Activated T-cell treated with anti-CD3 and anti-CD28 coated beads for 24 hours (primary cell): Measurements from ENCODE around the gene RBBP8NL.

Experiments used
- DNase-seq: peaks from one replicate; pipeline ENCODE4 v3.0.0-alpha.2; 2020; ENCODE audit warnings: low read depth

Gene RBBP8NL

GRCh38 chr20:62461157-62461556, 33.8 kb upstream of the RBBP8NL start:
- DNase-seq = no peak

DNA sequence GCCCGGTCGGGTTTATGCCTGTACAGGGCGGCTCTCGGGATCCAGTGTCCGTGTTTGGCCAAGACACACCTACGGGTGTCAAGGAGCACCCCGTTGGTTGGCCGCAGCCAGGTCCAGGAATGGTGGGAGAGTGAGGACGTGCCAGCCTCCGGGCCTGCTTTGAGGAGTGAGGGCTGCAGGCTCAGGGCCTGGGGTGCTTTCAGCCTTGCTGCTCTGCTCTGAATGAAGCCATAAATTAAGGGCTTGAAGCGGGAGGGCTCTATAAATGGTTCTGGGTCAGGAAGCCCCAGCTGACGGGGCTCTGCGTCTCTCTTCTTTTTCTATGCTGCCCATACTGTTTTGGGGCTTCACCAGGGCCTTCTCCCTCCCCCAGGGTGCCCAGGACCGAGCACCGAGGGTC, 33.3 kb upstream of the RBBP8NL start:
- DNase-seq = no peak

DNA sequence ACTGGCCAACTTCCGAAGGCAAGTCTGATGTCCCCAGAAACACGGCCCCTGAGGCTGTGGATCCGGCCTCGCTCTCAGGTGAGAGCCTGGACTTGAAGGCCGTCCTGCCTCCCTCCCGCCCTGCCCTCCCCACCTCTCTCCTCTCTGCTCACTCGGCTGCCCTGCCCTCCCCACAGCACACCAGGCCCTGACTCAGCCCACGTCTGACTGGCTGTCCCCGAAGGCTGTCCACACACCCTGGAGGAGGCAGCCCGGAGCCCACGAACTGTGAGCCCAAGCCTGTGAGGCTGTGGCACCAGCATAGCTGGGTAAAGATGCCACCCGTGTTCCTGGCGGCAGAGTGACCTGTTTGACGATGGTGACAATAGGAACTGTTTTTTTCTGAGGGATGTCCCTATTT, 32.1 kb upstream of the RBBP8NL start:
- DNase-seq = no peak

DNA sequence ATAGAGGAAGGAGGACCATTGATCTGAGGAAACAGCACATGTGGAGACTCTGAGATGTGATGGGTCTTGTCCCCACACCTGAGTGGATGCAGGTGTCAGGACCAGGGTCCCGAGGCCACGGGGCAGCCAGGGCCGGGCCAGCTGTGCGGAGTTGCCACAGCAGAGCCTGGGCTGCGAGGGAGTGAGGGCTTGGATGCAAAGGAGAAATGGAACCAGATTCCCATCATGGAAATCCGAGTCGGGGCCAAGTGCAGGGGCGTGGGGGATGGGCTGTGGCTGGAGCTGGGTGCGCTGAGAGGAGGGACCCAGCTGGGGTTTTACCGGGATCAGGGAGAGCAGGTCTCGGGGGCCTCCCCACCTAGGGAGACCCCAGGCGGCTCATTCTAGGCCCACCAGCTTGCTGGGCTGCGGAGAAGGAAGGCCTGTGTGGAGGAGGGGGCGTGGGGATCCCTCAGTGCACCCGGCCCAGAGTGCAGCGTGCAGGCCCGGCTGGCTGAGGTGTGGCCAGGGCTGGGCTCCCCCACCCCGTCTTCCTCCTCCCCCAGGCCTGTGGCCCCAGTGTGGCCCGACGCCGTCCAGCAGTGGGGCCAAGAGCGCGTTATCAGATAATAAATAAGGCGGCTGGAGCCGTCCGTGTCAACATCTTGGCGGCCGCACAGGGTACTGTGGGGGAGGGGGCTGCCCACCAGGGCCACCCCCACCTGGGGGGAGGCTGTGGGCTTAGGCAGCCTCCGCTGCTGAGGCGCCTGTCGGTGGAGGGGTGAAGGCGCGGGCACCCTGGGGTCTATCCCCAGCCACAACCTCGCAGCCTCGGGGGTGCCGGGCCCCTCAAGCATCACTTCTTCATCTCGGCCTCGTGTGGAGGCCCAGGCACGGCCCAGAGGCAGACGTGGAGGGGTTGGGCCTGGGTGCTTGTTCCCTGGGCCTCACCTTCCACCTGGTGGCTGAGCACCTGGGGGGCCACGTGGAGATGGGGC, 31.2 kb upstream of the RBBP8NL start:
- DNase-seq = no peak

DNA sequence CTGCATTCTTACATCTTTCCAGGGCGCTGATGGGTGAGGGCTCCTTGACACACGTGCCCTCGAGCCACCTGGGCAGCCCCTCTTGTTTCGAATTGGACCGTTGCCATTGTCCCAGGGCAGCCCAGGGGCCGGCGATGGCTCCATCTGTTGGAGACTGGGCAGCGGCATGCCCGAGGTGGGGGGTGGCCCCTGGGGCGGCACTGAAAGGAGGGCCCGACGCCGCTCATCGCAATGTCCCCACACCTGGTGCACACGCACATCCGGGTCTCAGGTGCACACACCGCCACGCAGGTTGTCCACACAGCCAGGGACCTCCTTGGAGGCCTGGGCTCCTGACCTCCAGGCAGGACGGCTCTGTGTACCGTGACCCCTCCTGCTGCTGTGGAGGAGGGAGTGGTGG, 30.5 kb upstream of the RBBP8NL start:
- DNase-seq = no peak

GRCh38 chr20:62457098-62457497, 29.8 kb upstream of the RBBP8NL start:
- DNase-seq = no peak

DNA sequence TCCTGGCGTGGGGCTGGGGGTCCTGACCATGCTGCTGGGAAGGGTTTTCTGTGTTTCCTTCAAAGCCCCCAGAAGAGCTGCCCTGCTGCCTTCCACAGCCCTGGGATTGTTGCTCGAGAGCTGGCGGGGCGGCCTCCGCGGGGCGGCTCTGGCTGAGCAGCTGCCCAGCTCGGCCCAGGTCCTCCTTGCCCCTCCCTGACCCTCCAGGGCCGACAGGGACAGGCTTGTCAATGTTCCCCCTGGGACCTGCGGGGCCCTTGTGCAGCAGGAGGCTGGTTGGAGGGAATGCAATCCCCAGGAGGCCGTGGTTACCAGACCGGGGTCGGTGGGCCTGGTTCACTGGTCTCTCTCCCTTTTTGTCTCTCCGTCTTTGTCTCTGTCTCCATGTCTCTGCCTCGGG, 28.6 kb upstream of the RBBP8NL start:
- DNase-seq = no peak

DNA sequence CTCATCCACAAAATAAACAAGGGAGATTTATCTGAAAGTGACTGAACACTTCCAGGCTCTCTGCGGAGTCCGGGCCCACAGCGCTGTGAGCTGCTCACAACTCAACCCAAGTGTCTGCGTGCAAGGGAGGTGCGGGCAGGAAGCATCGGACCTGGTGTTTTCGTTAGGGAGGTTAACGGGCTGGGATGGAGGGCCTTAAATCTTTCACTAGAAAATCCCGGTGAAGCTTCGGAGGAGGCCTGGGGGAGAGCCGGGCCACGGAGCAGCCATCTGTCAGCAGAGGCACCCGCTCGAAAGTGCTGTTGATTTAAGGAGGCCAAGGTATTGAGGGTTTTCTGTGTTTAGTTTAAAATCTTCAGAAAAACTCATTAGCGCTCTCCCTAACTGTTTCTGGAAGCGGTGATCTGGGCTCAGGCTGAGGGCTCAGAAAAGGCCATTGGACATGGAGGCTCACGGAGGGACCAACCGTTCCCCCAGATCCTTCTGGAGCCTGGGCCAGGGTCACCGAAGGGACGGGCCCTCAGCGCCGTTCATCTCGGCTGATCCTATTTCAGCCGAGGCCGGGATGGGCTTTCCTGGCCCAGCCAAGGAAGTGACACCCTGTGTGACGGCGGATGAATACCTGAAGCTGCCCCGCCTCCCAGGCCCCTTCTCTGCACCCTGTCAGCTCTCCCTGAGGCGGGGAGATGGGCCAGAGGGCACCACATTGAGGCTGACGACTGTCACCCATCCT, 27.7 kb upstream of the RBBP8NL start:
- DNase-seq = no peak

DNA sequence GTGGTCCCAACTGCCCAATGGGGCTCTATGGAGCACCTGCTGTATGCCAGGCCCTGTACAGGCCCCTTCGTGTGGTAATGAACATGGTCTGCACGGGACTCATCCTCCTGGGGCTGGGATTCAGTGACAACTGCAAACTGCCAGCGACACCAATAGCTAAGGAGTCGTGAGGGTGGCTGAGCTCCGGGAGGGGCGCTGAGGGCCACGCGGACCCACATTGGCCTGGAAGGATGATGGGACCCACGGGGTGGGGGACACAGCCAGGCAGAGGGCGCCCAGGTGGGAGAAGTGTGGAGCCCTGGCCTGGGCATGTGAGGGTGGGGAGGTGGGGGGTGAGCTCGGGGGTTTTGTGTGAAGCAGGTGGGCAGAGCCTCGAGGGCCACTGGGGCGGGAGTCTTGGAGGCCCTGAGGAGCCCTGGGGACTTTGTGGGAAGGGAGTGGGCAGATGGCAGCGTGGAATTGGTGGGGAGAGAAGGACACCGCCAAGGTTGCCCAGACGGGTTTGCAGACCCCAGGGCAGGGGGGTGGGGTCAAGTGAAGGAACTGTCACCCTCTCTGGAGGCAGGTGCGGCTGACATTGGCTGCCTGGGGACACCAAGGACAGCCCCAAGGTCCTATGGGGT, 26.0 kb upstream of the RBBP8NL start:
- no peak for DNase-seq

DNA sequence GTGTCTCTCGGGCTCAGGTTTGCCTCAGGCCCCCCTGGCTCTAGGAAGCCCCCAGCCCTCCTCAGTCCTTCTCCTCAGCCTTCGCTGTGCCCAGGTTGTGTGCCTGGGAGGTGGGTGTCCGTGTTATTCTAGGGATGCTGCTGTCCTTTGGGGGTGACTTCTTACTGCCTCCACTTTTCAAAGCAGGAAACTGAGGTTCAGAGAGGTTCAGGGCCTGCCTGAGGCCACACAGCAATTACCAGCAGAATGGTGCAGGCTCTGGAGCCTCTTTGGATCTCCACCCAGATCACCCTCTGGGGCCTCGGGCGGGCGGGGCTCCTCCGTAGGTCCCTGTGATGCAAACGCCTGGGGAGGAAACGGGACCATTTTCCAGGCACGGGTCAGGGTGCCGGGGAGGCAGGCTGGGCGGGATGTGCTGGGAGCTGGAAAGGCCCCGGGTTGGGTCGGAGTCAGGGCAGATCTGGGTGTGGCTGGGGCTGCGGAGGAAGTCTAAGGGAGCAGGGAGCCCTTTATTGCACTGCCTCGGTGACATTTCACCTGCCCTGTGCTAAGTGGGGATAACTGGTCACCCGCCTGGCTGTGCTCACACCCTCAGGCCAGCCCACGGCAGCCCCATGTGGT, 25.2 kb upstream of the RBBP8NL start:
- no peak for DNase-seq

DNA sequence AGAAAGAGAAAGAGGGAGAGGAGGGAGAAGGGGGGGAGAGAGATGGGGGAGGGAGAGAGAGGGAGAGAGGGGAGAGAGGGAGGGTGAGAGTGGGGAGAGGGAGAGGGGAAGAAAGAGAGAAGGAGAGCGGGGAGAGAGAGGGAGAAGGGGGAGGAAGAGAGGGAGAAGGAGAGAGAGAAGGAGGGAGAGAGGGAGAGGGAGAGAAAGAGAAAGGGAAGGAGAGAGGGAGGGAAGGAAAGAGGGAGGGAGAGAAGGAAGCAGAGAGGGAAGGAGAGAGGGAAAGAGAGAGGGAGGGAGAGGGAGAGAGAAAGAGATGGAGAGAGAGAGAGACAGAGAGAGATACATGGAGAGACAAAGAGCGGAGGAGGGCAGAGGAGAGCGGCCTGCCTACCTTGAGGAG, 24.6 kb upstream of the RBBP8NL start:
- DNase-seq = no peak

DNA sequence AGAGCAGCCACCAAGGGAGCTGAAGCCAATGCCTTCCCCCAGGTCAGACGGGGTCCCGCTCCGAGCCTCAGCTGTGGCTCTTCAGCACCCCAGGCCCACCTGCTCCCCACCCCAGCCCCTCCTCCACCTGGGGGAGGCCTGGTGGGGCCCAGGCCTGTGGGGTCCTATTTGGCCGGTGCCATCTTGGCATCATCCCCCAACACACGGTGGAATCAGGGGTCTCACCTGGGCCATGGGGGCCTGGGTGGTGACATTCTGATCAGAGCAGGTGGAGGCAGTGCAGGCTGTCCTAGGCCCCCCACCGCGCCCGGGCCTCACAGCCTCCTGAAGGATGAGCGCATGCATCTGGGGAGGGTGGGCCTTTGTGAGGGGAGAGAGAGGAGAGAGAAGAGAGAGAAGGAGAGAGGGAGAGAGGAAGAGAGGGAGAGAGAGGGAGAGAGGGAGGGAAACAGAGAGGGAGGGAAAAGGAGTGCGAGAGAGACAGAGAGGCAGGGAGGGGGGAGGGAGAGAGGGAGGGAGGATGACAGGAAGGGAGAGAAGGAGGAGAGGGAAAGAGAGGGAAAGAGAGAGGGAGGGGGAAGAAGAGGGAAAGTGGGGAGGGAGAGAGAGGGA, 23.9 kb upstream of the RBBP8NL start:
- DNase-seq = no peak

- no peak for DNase-seq
Observed at GRCh38 chr20:62449951-62450691, 22.8 kb upstream of the RBBP8NL start.

- DNase-seq = no peak
Observed at GRCh38 chr20:62448788-62449187, 21.4 kb upstream of the RBBP8NL start.

- DNase-seq = no peak
Observed at GRCh38 chr20:62448038-62448437, 20.7 kb upstream of the RBBP8NL start.

DNA sequence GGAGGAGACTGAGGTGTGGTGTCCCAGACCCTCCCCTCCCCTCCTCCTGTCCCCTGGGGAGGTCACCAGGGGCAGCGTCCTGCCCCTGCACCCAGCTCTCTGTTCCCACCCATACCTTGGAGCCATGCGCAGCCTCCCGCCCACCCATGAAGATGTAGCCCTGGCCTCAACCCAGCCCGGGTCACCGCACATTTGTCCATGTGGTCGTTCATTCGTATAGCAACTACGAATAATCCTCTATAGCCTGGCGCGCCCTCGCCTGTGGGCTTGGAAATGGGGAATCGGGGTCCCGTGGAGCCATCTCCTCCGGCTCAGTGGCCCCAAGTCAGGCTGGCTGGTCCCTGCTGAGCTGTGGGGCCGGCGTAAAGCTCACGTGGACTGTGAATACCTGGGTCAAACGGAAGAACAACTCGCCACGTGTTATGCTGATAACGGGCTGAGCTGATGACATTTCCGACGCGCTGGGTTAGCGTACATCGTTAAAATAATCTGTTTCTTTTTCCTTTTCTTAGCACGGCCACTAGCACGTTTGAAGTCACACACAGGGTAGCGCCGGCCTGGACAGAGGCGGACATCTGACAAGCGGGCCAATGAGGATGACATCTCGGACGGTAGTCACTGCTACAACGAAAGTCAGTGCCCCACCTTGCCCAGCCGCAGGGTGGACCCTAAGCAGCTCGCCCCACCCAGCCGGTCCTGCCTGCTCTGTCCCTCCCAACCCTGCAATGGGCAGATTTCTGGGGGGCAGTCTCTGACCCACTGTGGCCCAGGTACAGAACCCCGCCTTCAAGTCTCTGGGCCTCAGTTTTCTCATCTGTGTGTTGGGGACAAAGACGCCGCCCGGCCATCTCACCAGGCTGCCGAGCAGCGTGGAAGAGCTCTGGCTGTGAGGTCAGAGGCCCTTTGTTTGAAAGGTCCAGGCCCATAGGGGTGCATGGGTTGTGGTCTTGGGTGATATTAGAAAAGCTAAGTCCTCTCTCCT, 19.8 kb upstream of the RBBP8NL start:
- DNase-seq = no peak

- DNase-seq = no peak
Observed at GRCh38 chr20:62446481-62446880, 19.1 kb upstream of the RBBP8NL start.

DNA sequence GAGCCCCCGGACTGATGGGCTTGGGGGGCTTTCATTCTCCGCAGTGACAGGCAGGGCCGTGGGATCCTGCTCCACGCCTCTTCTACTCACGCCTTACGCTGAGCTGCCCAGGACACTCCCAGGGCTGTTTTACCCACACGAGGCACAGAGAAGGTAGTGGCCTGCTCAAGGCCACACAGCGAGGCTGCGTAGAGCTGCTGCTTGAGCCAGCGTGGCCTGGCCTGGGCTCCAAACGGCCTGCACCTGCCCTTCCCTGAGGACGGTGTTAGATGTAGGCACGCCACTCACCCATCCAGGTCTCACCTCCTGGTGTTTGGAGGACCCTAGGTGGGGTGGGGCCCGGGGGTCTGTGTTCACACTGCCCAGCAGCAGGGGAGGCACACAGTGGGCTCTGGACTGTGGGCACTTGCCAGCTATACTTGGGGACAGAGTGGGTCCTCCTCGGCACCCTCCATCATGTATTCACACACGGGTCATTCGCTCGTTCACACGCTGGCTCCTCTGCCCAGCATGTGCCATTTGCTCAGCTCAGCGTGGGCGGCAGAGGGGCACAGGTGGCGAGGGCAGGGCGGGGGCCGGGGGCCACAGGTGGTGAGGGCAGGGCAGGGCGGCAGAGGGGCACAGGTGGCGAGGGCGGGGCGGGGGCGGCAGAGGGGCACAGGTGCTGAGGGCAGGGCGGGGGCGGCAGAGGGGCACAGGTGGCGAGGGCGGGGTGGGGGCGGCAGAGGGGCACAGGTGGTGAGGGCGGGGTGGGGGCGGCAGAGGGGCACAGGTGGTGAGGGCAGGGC, 18.4 kb upstream of the RBBP8NL start:
- DNase-seq = no peak

DNA sequence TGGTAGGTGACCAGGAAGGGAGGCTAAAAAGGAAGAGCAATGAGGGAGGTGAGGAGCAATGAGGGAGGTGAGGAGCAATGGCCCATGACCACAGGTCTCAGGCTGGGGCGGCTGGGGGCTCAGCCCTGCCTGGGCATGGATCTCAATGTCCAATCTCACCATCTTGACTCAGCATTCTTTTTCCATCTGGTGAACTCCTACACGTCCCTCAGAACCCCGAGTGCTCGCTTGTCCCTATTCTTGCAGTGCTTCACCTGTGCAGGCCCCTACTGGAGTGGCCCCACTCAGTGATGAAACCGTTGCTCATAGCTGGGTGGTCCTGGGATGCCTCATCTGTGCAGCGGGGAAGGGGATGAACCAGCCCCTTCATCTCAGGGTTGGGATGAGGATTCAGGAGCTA, 16.9 kb upstream of the RBBP8NL start:
- DNase-seq = no peak
